ENCODE measurements around the gene MDFIC.
A peak's percentile ranks its signal among the peaks of the same experiment; 100 is the strongest.
"Not testable (repeated sequence)": the region's sequence is repeated elsewhere in the genome, so short reads cannot be mapped to it uniquely, and the experiment has no call there.

Gene MDFIC

DNA sequence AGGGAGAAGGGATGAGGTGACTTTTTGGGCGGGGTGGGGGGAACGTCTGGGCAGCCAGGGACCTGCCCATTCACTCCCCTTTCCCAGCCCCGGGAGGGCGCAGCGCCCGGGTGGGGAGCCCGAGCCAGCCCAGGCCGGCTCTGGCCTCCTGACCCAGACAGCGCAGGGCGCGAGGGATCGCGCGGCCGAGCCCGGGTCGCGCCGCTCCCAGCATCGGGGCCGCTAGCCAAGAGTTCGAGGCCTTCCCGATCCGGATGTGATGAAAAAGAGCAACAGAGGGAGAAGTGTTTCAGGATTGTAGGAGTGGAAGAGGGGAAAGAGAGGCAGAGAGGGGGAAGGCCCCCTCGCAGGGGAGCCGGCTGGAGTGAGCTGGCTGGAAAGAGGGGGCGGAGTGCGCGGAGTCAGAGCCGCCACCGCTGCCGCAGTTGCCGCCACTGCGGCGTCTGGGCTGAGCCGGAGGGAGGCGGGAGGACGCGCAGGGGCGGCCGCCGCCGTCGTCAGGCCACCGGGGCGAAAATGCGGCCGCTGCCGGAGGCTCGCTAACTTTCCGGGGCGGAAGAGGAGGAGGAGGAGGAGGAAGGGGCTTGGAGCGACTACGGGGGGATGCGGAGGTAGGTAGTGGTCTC, at the start of gene MDFIC:
Gene MDFIC (plus strand): TSS at position 69 of the 626 bp plus-strand sequence. CDS start 940 bp downstream, outside the sequence.
- peak; percentile 65 for DNase-seq (ENCODE audit: low read depth)

DNA sequence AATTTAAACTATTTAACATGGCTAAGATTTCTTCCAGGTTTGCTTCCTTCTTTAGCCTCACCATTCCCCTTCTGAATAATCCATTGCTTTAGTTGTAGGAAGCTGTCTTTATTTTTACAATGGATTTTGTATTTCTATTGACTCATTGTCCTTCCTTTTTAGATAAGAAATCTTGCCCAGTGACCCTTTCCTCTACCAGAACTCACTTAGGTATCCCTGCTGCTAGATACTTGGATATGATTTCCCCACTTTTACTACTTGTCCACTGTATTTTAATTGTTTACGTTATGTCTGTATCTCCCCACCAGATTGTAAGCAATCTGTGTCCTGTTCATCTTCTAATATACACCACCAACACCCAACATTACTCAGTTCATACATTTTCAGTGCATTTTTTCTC, 47.7 kb upstream of the MDFIC start:
- no peak for DNase-seq (ENCODE audit: low read depth)

- no peak for DNase-seq (ENCODE audit: low read depth)
These were observed 46.7 kb upstream of the MDFIC start for GRCh38 chr7:114875186-114875585.

- no peak for DNase-seq (ENCODE audit: low read depth)
These were observed 42.3 kb upstream of the MDFIC start for GRCh38 chr7:114879554-114879953.

DNA sequence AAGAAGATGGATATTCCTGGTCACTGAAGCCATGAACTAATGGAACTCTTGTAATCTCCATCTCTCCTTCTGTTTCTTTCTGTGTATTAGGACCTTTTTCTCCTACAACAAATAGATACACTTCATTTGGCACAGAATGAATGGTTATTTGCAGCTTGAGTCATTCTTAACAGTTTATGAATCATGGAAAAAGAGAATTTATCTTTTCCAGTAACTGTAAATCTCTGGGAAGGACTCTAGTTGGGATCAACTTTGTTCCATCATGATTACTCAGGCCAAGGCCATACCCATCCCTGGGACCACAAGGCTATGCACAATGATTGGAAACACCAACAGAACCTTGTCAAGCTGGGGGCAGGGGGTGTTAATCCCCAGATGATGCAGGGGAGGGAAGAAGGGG, 36.1 kb upstream of the MDFIC start:
- DNase-seq (ENCODE audit: low read depth), result no peak

- DNase-seq (ENCODE audit: low read depth), result no peak
These were observed 35.7 kb upstream of the MDFIC start for GRCh38 chr7:114886241-114886640.

DNA sequence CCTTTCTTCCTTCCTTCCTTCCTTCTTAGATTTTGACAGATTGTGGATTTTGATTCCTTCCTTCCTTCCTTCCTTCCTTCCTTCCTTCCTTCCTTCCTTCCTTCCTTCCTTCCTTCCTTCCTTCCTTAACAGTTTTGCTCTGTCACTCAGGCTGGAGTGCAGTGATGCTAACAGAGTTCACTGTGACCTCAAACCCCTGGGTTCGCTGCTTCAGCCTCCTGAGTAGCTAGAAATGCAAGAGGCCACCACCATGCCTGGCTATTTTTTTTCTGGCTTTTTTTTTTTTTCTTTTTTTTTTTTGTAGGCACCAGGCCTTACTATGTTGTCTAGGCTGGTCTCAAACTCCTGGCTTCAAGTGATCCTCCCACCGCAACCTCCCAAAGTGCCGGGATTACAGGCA, 32.8 kb upstream of the MDFIC start:
- not testable (repeated sequence) for DNase-seq (ENCODE audit: low read depth)

DNA sequence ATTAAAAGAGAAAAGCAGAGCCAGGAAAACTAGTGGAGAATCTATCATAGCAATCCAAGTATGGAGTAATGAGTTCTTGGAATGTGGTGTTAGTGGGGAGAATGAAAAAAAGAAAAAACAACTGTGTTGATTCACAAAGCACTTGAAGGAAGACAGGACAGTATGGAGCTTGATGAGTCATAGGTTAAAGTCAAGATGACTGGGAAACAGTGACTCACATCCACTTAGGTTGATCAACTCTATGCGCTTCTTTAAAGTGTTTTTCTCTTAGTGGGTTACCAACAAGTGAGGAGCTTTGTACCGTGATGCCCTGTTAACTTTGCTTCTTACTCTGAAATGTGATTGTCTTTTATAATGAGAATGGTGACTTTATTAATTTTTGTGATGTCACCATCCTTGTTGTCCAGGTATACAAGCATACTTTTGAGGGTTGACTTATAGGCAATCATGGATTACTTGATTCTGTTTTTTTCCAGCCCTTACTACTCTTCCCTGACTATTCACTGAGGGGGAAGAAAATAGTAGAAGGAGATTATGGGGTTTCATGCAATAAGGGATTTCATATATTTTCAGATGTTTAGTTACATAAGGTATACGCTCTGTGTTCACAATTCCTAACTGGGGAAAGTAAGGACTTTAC, 32.1 kb upstream of the MDFIC start:
- DNase-seq (ENCODE audit: low read depth), result no peak

- DNase-seq (ENCODE audit: low read depth), result no peak
These were observed 31.3 kb upstream of the MDFIC start for GRCh38 chr7:114890561-114890960.

DNA sequence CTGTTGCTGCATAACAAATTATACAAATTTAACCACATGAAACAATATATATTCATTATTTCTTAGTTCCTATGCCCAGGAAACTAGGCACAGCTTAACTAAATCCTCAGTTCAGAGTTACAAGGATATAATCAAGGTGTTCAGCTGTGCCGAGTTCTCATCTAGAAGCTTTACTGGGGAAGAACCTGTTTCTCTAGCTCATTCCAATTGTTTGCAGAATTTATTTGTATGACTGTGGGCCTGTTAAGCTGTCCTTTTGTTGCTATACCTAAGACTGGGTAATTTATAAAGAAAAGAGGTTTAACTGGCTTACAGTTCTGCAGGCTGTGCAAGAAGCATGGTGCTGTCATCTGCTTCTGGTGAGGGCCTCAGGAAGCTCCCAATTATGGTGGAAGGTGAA, 21.8 kb upstream of the MDFIC start:
- DNase-seq (ENCODE audit: low read depth), result no peak

DNA sequence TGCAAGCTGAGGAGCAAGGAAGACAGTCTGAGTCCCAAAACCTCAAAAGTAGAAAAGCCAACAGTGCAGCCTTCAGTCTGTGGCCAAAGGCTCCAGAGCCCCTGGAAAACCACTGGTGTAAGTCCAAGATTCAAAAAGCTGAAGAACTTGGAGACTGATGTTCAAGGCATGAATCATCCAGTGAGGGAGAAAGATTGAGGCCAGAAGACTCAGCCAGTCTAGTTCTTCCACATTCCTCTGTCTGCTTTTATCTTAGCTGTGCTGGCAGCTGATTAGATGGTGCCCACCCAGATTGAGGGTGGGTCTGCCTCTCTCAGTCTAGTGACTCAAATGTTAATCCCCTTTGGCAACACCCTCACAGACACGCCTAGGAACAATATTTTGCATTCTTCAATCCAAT, 20.1 kb upstream of the MDFIC start:
- no peak for DNase-seq (ENCODE audit: low read depth)

GRCh38 chr7:114903131-114903530, 18.8 kb upstream of the MDFIC start:
- no peak for DNase-seq (ENCODE audit: low read depth)

DNA sequence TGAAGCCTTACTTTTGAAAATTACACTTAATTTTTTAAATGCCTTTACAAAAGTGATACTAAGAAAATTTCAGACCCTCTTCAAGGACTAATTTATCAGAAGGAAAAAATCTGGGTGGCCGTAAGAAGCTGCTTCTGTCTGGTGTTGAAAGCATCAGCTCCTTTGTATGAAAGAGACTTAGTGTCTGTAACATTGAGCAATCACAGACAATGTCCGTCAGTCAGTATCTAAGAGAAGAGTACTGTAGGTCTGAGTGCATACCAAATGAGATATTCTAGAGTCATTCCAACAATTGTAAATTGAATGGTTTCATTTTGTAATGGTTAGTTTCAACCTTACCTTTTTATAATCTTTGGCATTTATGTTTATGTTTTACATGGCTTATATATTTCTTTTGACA, 11.1 kb upstream of the MDFIC start:
- DNase-seq (ENCODE audit: low read depth), result no peak

GRCh38 chr7:114911411-114911810, 10.5 kb upstream of the MDFIC start:
- DNase-seq (ENCODE audit: low read depth), result no peak

DNA sequence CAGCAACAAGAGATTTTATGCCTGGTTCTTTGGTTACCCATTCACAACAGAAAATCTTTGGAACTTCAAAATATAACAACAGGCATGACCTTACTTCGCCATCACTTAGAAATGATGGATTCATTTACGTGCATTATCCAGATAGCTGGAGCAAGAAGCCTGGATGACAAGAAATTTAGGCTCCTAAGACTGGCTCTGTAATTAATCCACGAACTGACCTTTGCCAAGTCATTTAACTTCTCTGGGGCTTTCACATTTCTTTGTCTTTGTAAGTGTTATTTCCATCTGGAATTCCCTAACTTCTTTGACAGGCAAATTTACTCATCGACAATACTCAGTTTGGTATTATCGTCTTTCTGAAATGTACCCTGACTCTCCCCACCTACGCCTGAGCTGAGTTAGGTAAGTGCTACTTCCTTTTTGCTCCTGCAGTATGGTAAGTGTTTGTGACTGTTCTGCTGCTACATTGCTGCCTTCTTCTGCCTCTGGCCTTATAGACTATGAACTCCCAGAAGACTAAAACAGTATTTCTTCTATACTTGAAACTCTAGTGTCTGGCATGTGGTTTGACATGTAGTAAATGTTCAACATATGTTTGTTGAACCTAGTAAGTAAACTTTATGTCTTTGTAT, 5.5 kb upstream of the MDFIC start:
- DNase-seq (ENCODE audit: low read depth), result peak; percentile 26

GRCh38 chr7:114917211-114917839, 4.6 kb upstream of the MDFIC start:
- DNase-seq (ENCODE audit: low read depth), result no peak

DNA sequence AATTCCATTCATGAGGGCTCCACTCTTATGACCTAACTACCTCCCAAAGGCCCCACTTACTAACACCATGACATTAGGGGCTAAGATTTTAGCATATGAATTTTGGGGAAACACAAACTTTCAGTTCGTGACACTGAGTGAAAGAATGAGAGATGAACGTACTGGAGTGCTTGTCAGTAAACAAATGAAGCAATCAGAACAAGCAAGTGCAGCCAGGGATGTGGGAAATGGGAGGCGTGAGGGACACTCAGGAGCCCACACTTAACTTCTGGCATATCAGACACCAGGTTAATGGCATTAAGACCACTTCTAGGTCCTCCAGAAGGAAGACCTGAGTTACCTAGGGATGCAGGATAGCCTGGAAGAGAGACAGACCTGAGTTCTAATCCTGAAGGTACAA, 2.3 kb upstream of the MDFIC start:
- DNase-seq (ENCODE audit: low read depth), result no peak

DNA sequence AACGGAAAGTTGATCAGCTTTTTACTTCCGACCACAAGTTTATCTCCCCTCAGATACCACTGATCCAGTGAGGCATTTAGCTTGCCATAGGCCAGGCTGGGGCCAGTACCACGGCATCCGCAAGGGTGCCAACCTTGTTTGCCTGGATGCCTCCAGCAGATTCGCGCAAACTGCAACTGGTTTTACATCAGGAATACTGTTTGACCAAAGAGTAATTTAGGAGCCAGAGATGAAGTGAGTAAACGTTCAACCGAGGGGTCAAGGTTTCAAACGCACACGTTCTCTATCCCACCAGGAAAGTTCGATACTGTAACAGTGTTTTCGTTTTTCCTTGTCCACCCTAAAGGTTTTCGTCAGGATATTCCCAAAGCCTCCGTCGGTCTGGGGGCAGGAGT, 266 bp upstream of the MDFIC start:
- DNase-seq (ENCODE audit: low read depth), result peak; percentile 16

- DNase-seq (ENCODE audit: low read depth), result peak; percentile 45
These were observed 933 bp downstream of the MDFIC start for GRCh38 chr7:114922652-114923402.

DNA sequence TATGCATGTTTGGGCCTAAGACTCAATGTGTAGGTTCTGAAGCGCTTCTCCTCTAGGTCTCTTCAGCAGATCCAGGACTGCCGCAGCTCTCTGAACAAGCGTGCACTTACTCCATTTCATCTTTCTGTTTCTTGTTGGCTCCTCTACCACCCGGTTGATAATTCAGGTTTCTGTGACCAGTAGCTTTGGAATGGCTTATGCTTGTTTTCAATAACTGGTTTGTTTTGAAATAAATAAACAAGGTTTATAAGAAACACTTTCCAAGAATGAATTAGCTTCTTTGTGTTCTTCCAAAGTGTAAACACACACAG, 1.5 kb downstream of the MDFIC start:
- no peak for DNase-seq (ENCODE audit: low read depth)

- DNase-seq (ENCODE audit: low read depth), result no peak
These were observed 2.3 kb downstream of the MDFIC start for GRCh38 chr7:114924038-114924712.

DNA sequence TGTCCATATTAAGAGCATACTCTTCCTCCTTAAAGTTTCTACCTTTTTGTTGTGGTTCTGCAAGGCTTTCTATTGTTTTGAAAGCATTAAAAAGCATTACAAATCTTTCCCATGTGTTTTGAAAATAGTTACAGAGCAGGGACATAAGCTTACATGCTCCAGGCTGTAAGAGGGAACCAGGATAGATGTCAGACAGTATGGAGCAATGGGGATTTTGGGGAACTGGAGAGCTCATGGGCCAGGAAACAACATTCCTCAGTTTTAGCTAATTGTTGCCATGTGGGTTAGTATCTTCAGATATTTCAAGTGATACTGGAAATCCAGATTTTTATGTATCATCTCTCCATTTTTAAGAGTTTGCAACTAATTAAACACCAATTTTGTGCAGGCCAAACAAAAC, 3.5 kb downstream of the MDFIC start:
- no peak for DNase-seq (ENCODE audit: low read depth)

Data from activated T-helper 9 cell treated with anti-CD3 and anti-CD28 coated beads, Interleukin-2, amount 50 U/mL, for 16 hours (primary cell).